GM23338 (cell line): Measurements from ENCODE around the gene GET3. TPM values are rescaled to one million over a fixed set of nuclear protein-coding genes. Genes with fewer than 3 reads are reported as not detected.

Source experiments
- ATAC-seq: fragments of 200-7000 bp; cut with Tn5 transposase; 3 replicates; pipeline ENCODE4 v1.9.1; 2020
- DNase-seq: peaks from one replicate; pipeline ENCODE4 v3.0.0-alpha.2; 2015; ENCODE audit warnings: low spot score
- H2AFZ ChIP-seq: fragments of 200-600 bp; sonication (generic); 2 replicates; pipeline ENCODE4 v1.8.0; 2016; ENCODE audit warnings: antibody characterized with exemption, mild to moderate bottlenecking, moderate library complexity
- H3F3A ChIP-seq: fragments of 200-600 bp; sonication (generic); replicated peaks from 2 replicates; pipeline ENCODE4 v1.8.0; 2017; ENCODE audit warnings: antibody characterized with exemption, mixed run types, low read depth
- H3K27ac ChIP-seq: fragments of 200-600 bp; sonication (generic); 2 replicates; pipeline ENCODE4 v1.6.1; 2016; ENCODE audit warnings: low read depth
- H3K27me3 ChIP-seq: fragments of 200-600 bp; sonication (generic); 2 replicates; pipeline ENCODE4 v1.8.0; 2016; ENCODE audit warnings: mild to moderate bottlenecking, mixed run types, moderate library complexity; ENCODE audit not compliant: insufficient read depth
- H3K36me3 ChIP-seq: fragments of 200-600 bp; sonication (generic); 2 replicates; pipeline ENCODE4 v1.8.0; 2016; ENCODE audit warnings: mild to moderate bottlenecking; ENCODE audit not compliant: insufficient read depth
- H3K4me1 ChIP-seq: fragments of 200-600 bp; sonication (generic); 2 replicates; pipeline ENCODE4 v1.8.0; 2016; ENCODE audit warnings: mild to moderate bottlenecking, moderate library complexity; ENCODE audit not compliant: insufficient read depth
- H3K4me2 ChIP-seq: fragments of 200-600 bp; sonication (generic); 2 replicates; pipeline ENCODE4 v1.7.1; 2017; ENCODE audit warnings: mixed run types
- H3K4me3 ChIP-seq: fragments of 200-600 bp; sonication (generic); 2 replicates; pipeline ENCODE4 v1.6.1; 2016; ENCODE audit warnings: mixed run types
- H3K79me2 ChIP-seq: fragments of 200-600 bp; sonication (generic); replicated peaks from 2 replicates; pipeline ENCODE4 v1.8.0; 2017; ENCODE audit warnings: mild to moderate bottlenecking; ENCODE audit not compliant: insufficient read depth
- H3K9me2 ChIP-seq: fragments of 200-600 bp; sonication (generic); 2 replicates; pipeline ENCODE4 v1.8.0; 2017; ENCODE audit not compliant: insufficient read depth
- H4K20me1 ChIP-seq: fragments of 200-600 bp; sonication (generic); replicated peaks from 2 replicates; pipeline ENCODE4 v1.8.0; 2017; ENCODE audit warnings: mild to moderate bottlenecking; ENCODE audit not compliant: insufficient read depth
- H3K27ac Mint-ChIP-seq: 2 replicates; pipeline ENCODE4 v1.8.0; 2020; ENCODE audit warnings: inconsistent platforms, mild to moderate bottlenecking, moderate library complexity, mixed read lengths
- H3K27me3 Mint-ChIP-seq: 3 replicates; pipeline ENCODE4 v1.8.0; 2022; ENCODE audit warnings: low read depth, mild to moderate bottlenecking, moderate library complexity, mixed read lengths, inconsistent platforms; ENCODE audit not compliant: insufficient read depth, poor library complexity
- H3K36me3 Mint-ChIP-seq: 3 replicates; pipeline ENCODE4 v1.8.0; 2021; ENCODE audit warnings: low read depth, mild to moderate bottlenecking, inconsistent platforms, moderate library complexity, mixed read lengths
- H3K4me1 Mint-ChIP-seq: 3 replicates; pipeline ENCODE4 v1.8.0; 2020; ENCODE audit warnings: mild to moderate bottlenecking, inconsistent platforms, mixed read lengths
- H3K4me3 Mint-ChIP-seq: 3 replicates; pipeline ENCODE4 v1.8.0; 2021; ENCODE audit warnings: moderate library complexity, mild to moderate bottlenecking, inconsistent platforms, mixed read lengths
- H3K9me3 Mint-ChIP-seq: 3 replicates; pipeline ENCODE4 v1.8.0; 2020; ENCODE audit warnings: moderate library complexity, mild to moderate bottlenecking, inconsistent platforms, mixed read lengths
- EZH2phosphoT487 ChIP-seq: fragments of 200-600 bp; sonication (generic); IDR thresholded peaks from one replicate; pipeline ENCODE4 v1.8.1; 2018; ENCODE audit warnings: antibody characterized with exemption; ENCODE audit not compliant: unreplicated experiment
- STAT1 ChIP-seq: IDR thresholded peaks from one replicate; pipeline ENCODE4 v1.6.1; 2016; ENCODE audit warnings: antibody characterized with exemption; ENCODE audit not compliant: unreplicated experiment
- ZNF331 ChIP-seq: fragments of 250-450 bp; sonication (Bioruptor Pico); IDR thresholded peaks from 2 replicates; pipeline ENCODE4 v1.5.0; 2020; ENCODE audit warnings: low read depth, mild to moderate bottlenecking, moderate library complexity
- ZNF462 ChIP-seq: fragments of 250-450 bp; sonication (Bioruptor Pico); IDR thresholded peaks from 2 replicates; pipeline ENCODE4 v1.5.0; 2020; ENCODE audit warnings: mild to moderate bottlenecking, moderate library complexity
- polyA plus RNA-seq: library from polyadenylated mRNA; unstranded; fragments of >200 nt; fragmentation: Nextera tagmentation; extraction: Ambion mirVana; gene quantifications from 2 replicates; pipeline ENCODE4 v1.2.1, GENCODE V29; 2016
- total RNA-seq: library from RNA; depleted of rRNA; stranded (reverse); fragments of >200 nt; shearing (Covaris generic); gene quantifications from 2 replicates; pipeline ENCODE4 v1.2.3, GENCODE V29; 2014

The GET3 gene
- total and polyA plus RNA-seq, 2 experiments from 2014 or later: 90.4 to 109 TPM

GRCh38 chr19:12784394-12784870, 47.1 kb downstream of the GET3 start (continued):
- TF ChIP-seq ZNF462 (CRISPR knock-in tag): no peak

GRCh38 chr19:12784871-12785430, 47.7 kb downstream of the GET3 start:
- Histone ChIP-seq H3K9me2 (no peaks in the 10 kb centered on the region), H4K20me1 (no peaks in the 10 kb centered on the region), H2AFZ (no peak overlapping the region), H3K4me1 (peaks cover 25% of the 10 kb centered on the region), H3K4me3 (no peak overlapping the region), H3K27me3 (no peaks in the 10 kb centered on the region), H3F3A (peaks cover 27% of the 10 kb centered on the region), H3K79me2 (no peaks in the 10 kb centered on the region), H3K27ac (no peak overlapping the region), H3K4me2 (no peak overlapping the region), H3K36me3 (no peaks in the 10 kb centered on the region)
- TF ChIP-seq STAT1 (no peak), EZH2phosphoT487 (no peak), ZNF331 (CRISPR knock-in tag) (no peak)
- H3K27me3 Mint-ChIP-seq: peaks cover 11% of the 10 kb centered on the region
- H3K4me1 Mint-ChIP-seq: peaks cover 18% of the 10 kb centered on the region
- DNase-seq: no peak
- no peaks in the 10 kb centered on the region for H3K36me3 Mint-ChIP-seq
- no peak for ATAC-seq
- no peaks in the 10 kb centered on the region for H3K9me3 Mint-ChIP-seq
- no peak overlapping the region for H3K4me3 Mint-ChIP-seq
- H3K27ac Mint-ChIP-seq: no peak overlapping the region
